Measurements from ENCODE around the gene SLC46A2.

The SLC46A2 gene

GRCh38 chr9:112900488-112900887, 9.8 kb upstream of the SLC46A2 start:
- TF ChIP-seq CTCF (IDR thresholded peaks at IDR 0.05; ENCODE audit: low read length, missing control alignments) = no peak
- DNase-seq (ENCODE audit: low read depth) = no peak
- H3K4me3 ChIP-seq (replicated peaks; ENCODE audit: low read depth, low read length) = no peak overlapping the region

GRCh38 chr9:112898872-112899311, 8.2 kb upstream of the SLC46A2 start:
- TF ChIP-seq CTCF (IDR thresholded peaks at IDR 0.05; ENCODE audit: low read length, missing control alignments) = no peak
- no peak overlapping the region for H3K4me3 ChIP-seq (replicated peaks; ENCODE audit: low read depth, low read length)
- peak; percentile 42 for DNase-seq (ENCODE audit: low read depth)

GRCh38 chr9:112896131-112896530, 5.5 kb upstream of the SLC46A2 start:
- no peak for DNase-seq (ENCODE audit: low read depth)
- TF ChIP-seq CTCF (IDR thresholded peaks at IDR 0.05; ENCODE audit: low read length, missing control alignments) = no peak
- no peak overlapping the region for H3K4me3 ChIP-seq (replicated peaks; ENCODE audit: low read depth, low read length)

- no peak overlapping the region for H3K4me3 ChIP-seq (replicated peaks; ENCODE audit: low read depth, low read length)
- no peak for DNase-seq (ENCODE audit: low read depth)
- TF ChIP-seq CTCF (IDR thresholded peaks at IDR 0.05; ENCODE audit: low read length, missing control alignments) = no peak
Measured at GRCh38 chr9:112894699-112895098, 4.0 kb upstream of the SLC46A2 start.

GRCh38 chr9:112894041-112894440, 3.4 kb upstream of the SLC46A2 start:
- DNase-seq (ENCODE audit: low read depth) = peak; percentile 60
- no peak overlapping the region for H3K4me3 ChIP-seq (replicated peaks; ENCODE audit: low read depth, low read length)
- no peak for TF ChIP-seq CTCF (IDR thresholded peaks at IDR 0.05; ENCODE audit: low read length, missing control alignments)

- H3K4me3 ChIP-seq (replicated peaks; ENCODE audit: low read depth, low read length) = no peak overlapping the region
- no peak for TF ChIP-seq CTCF (IDR thresholded peaks at IDR 0.05; ENCODE audit: low read length, missing control alignments)
- no peak for DNase-seq (ENCODE audit: low read depth)
Measured at GRCh38 chr9:112892981-112893380, 2.3 kb upstream of the SLC46A2 start.

- H3K4me3 ChIP-seq (replicated peaks; ENCODE audit: low read depth, low read length) = no peak overlapping the region
- no peak for TF ChIP-seq CTCF (IDR thresholded peaks at IDR 0.05; ENCODE audit: low read length, missing control alignments)
- DNase-seq (ENCODE audit: low read depth) = no peak
Measured at GRCh38 chr9:112891521-112891920, 845 bp upstream of the SLC46A2 start.
